H1 (cell line): ENCODE measurements around the gene RPL28. TPM values are rescaled to one million over a fixed set of nuclear protein-coding genes. Genes with fewer than 3 reads are reported as not detected.

Experiments
- CTCF ChIA-PET: fragments of 300-600 bp; sonication (Branson Sonifier 250); formaldehyde crosslinking; loops from one replicate; lab custom pipeline; 2021; ENCODE audit not compliant: partially characterized antibody; lab: Charles Lee
- POLR2A ChIA-PET: fragments of 300-600 bp; sonication (Branson Sonifier 250); formaldehyde crosslinking; loops from one replicate; lab custom pipeline; 2021; ENCODE audit warnings: inconsistent platforms; ENCODE audit not compliant: partially characterized antibody; lab: Charles Lee
- DNase-seq, 2 experiments: peaks; one replicate each; pipeline versions ENCODE4 v3.0.0 to v3.0.0-alpha.2; 2010 to 2022; ENCODE audit warnings: low spot score in 2 of 2, low read depth in 1 of 2, mixed read lengths in 1 of 2
- FAIRE-seq: peaks from 2 replicates; lab custom pipeline; 2011; peaks lifted over from hg19 to GRCh38; lab: Jason Lieb, UNC
- H2AFZ ChIP-seq: 2 replicates; pipeline ENCODE4 v1.8.1; 2012; ENCODE audit warnings: low read length, inconsistent platforms
- H2AK5ac ChIP-seq: 2 replicates; pipeline ENCODE4 v1.6.1; 2013; ENCODE audit warnings: low read depth, low read length
- H2BK120ac ChIP-seq: replicated peaks from 2 replicates; pipeline ENCODE3; 2013; ENCODE audit warnings: low read depth, low read length, inconsistent platforms
- H2BK12ac ChIP-seq: 2 replicates; pipeline ENCODE4 v1.6.1; 2013; ENCODE audit warnings: low read depth, low read length
- H2BK15ac ChIP-seq: 2 replicates; pipeline ENCODE4 v1.6.1; 2013; ENCODE audit warnings: low read length
- H2BK20ac ChIP-seq: 2 replicates; pipeline ENCODE4 v1.6.1; 2013; ENCODE audit warnings: low read length
- H2BK5ac ChIP-seq: 2 replicates; pipeline ENCODE4 v1.6.1; 2013; ENCODE audit warnings: low read depth, low read length
- H3K14ac ChIP-seq: 2 replicates; pipeline ENCODE4 v1.6.1; 2013; ENCODE audit warnings: inconsistent platforms; ENCODE audit not compliant: insufficient read length
- H3K18ac ChIP-seq: 2 replicates; pipeline ENCODE4 v1.6.1; 2013; ENCODE audit warnings: low read length; ENCODE audit errors: extremely low read depth
- H3K23ac ChIP-seq: 2 replicates; pipeline ENCODE4 v1.6.1; 2013; ENCODE audit warnings: inconsistent platforms; ENCODE audit not compliant: insufficient read length
- H3K23me2 ChIP-seq: 2 replicates; pipeline ENCODE4 v1.6.1; 2013; ENCODE audit warnings: low read depth, low read length
- H3K27ac ChIP-seq: 2 replicates; pipeline ENCODE4 v1.6.1; 2011; ENCODE audit warnings: low read depth, low read length, inconsistent platforms
- H3K27me3 ChIP-seq, 4 experiments: replicated peaks in 1 of 4; 1 replicate in 1 of 4; 2 replicates in 3 of 4; pipeline versions ENCODE4 v1.6.1 to v1.8.1; 2011 to 2013; ENCODE audit warnings: low read length in 3 of 4, mild to moderate bottlenecking in 3 of 4, inconsistent platforms in 2 of 4, mixed read lengths in 2 of 4, moderate library complexity in 1 of 4; ENCODE audit not compliant: control insufficient read depth in 3 of 4, insufficient read depth in 3 of 4; ENCODE audit errors: extremely low read depth in 1 of 4
- H3K36me3 ChIP-seq, 4 experiments: 2 replicates each; pipeline versions ENCODE4 v1.6.1 to v1.8.1; 2011 to 2013; ENCODE audit warnings: mild to moderate bottlenecking in 4 of 4, low read length in 3 of 4, moderate library complexity in 2 of 4, control low read depth in 1 of 4, inconsistent platforms in 1 of 4; ENCODE audit not compliant: insufficient read depth in 4 of 4, control insufficient read depth in 2 of 4
- H3K4ac ChIP-seq: replicated peaks from 2 replicates; pipeline ENCODE3; 2013; ENCODE audit warnings: low read length, low read depth, mixed read lengths, inconsistent platforms; ENCODE audit not compliant: insufficient read length
- H3K4me1 ChIP-seq, 4 experiments: replicated peaks in 1 of 4; 1 replicate in 1 of 4; 2 replicates in 3 of 4; pipeline versions ENCODE4 v1.6.1 to v1.8.1; 2011 to 2013; ENCODE audit warnings: low read length in 3 of 4, inconsistent platforms in 2 of 4, mixed read lengths in 1 of 4; ENCODE audit not compliant: insufficient read depth in 4 of 4, control insufficient read depth in 3 of 4
- H3K4me2 ChIP-seq, 2 experiments: 2 replicates each; pipeline versions ENCODE4 v1.6.1 to v1.8.1; 2011 to 2013; ENCODE audit warnings: low read depth in 2 of 2, low read length in 2 of 2, control low read depth in 1 of 2, inconsistent platforms in 1 of 2, mild to moderate bottlenecking in 1 of 2; ENCODE audit not compliant: insufficient read depth in 1 of 2
- H3K4me3 ChIP-seq, 4 experiments: fragments of 200-600, 300-600 bp in 1 of 4; sonication (generic), shearing (Covaris generic), sonication (Bioruptor Twin) in 1 of 4; 2 replicates each; pipeline versions ENCODE4 v1.5.1 to v1.8.1; 2011 to 2016; ENCODE audit warnings: low read length in 4 of 4, low read depth in 3 of 4, control low read depth in 2 of 4, inconsistent platforms in 2 of 4, mild to moderate bottlenecking in 2 of 4, mixed read lengths in 1 of 4, moderate library complexity in 1 of 4; ENCODE audit not compliant: insufficient read depth in 2 of 4; ENCODE audit errors: extremely low read depth in 1 of 4
- H3K56ac ChIP-seq: replicated peaks from 2 replicates; pipeline ENCODE3; 2013; ENCODE audit warnings: low read depth, mild to moderate bottlenecking, mixed read lengths, low read length, inconsistent platforms; ENCODE audit not compliant: insufficient read length
- H3K79me1 ChIP-seq: 2 replicates; pipeline ENCODE4 v1.6.1; 2013; ENCODE audit warnings: low read depth, low read length, control low read depth
- H3K79me2 ChIP-seq, 2 experiments: 2 replicates each; pipeline versions ENCODE4 v1.6.1 to v1.8.1; 2012 to 2013; ENCODE audit warnings: low read length in 2 of 2, mild to moderate bottlenecking in 2 of 2, inconsistent platforms in 1 of 2; ENCODE audit not compliant: insufficient read depth in 2 of 2, control insufficient read depth in 1 of 2
- H3K9ac ChIP-seq, 4 experiments: replicated peaks in 1 of 4; 1 replicate in 1 of 4; 2 replicates in 3 of 4; pipeline versions ENCODE4 v1.6.1 to v1.8.1; 2011 to 2013; ENCODE audit warnings: low read depth in 3 of 4, low read length in 3 of 4, control low read depth in 2 of 4, mild to moderate bottlenecking in 2 of 4, moderate library complexity in 2 of 4, inconsistent platforms in 1 of 4; ENCODE audit errors: extremely low read depth in 1 of 4
- H3K9me3 ChIP-seq, 2 experiments: 2 replicates each; pipeline versions ENCODE4 v1.6.1 to v1.8.1; 2012 to 2013; ENCODE audit warnings: mild to moderate bottlenecking in 2 of 2, moderate library complexity in 2 of 2, control low read depth in 1 of 2, inconsistent platforms in 1 of 2, low read depth in 1 of 2, low read length in 1 of 2, mixed read lengths in 1 of 2; ENCODE audit not compliant: insufficient read depth in 2 of 2
- H4K20me1 ChIP-seq, 2 experiments: replicated peaks in 1 of 2; 2 replicates each; pipeline versions ENCODE3 to v1.8.1; 2011 to 2013; ENCODE audit warnings: inconsistent platforms in 2 of 2, low read length in 2 of 2, mild to moderate bottlenecking in 1 of 2; ENCODE audit not compliant: insufficient read depth in 2 of 2, control insufficient read depth in 1 of 2
- H4K5ac ChIP-seq: 2 replicates; pipeline ENCODE4 v1.6.1; 2013; ENCODE audit warnings: low read length, low read depth, mixed read lengths, inconsistent platforms; ENCODE audit not compliant: insufficient read length
- H4K8ac ChIP-seq: 2 replicates; pipeline ENCODE4 v1.8.0; 2013; ENCODE audit warnings: mild to moderate bottlenecking, moderate library complexity, low read length, inconsistent platforms; ENCODE audit not compliant: insufficient read depth; ENCODE audit errors: extremely low read depth
- H4K91ac ChIP-seq: replicated peaks from 2 replicates; pipeline ENCODE3; 2013; ENCODE audit warnings: low read length, mixed read lengths, inconsistent platforms; ENCODE audit not compliant: insufficient read length
- KDM1A ChIP-seq: fragments of 200-600, 300-600 bp; sonication (generic); IDR thresholded peaks from 2 replicates; pipeline ENCODE4 v1.7.1; 2016; ENCODE audit warnings: mild to moderate bottlenecking, low read length, borderline replicate concordance
- MAX ChIP-seq: IDR thresholded peaks from 2 replicates; pipeline ENCODE4 v1.6.1; 2012; ENCODE audit warnings: inconsistent platforms
- POU5F1 ChIP-seq: IDR thresholded peaks from 2 replicates; pipeline ENCODE4 v1.6.1; 2011; ENCODE audit warnings: low read depth, mild to moderate bottlenecking, low read length, moderate library complexity
- RAD21 ChIP-seq, 2 experiments: IDR thresholded peaks in 1 of 2; conservative IDR thresholded peaks in 1 of 2; 2 replicates each; pipeline ENCODE4 v1.6.1; 2011; ENCODE audit warnings: low read depth in 2 of 2, low read length in 2 of 2, improper control_type of control experiment in 1 of 2, inconsistent platforms in 1 of 2, mild to moderate bottlenecking in 1 of 2, moderate library complexity in 1 of 2
- SP2 ChIP-seq: IDR thresholded peaks from 2 replicates; pipeline ENCODE4 v1.6.1; 2012; ENCODE audit warnings: mild to moderate bottlenecking, low read length, inconsistent platforms
- YY1 ChIP-seq: IDR thresholded peaks from 2 replicates; pipeline ENCODE4 v1.6.1; 2011; ENCODE audit warnings: low read depth, mild to moderate bottlenecking, low read length
- WGBS, 2 experiments: shearing (Covaris generic) in 1 of 2; methylation state at CpG; one replicate each; pipeline versions ENCODE4 v1.1.6 to v1.1.7; 2013 to 2015; ENCODE audit warnings: low lambda C conversion rate in 2 of 2, mixed read lengths in 2 of 2, inconsistent platforms in 1 of 2, low coverage in 1 of 2, missing lambda C conversion rate in 1 of 2; ENCODE audit not compliant: insufficient replicate concordance in 2 of 2, insufficient coverage in 1 of 2, insufficient read length in 1 of 2; ENCODE audit errors: extremely low coverage in 1 of 2, missing lambda C conversion rate in 1 of 2; 5-methylcytosine and 5-hydroxymethylcytosine counted together
- polyA plus RNA-seq, 7 experiments: library from polyadenylated mRNA; depleted of rRNA in 3 of 7; stranded (reverse) in 5 of 7; unstranded in 2 of 7; fragments of >200 nt in 5 of 7; fragments of 200-250 nt in 2 of 7; gene quantifications; 1 replicate in 5 of 7; 2 replicates in 1 of 7; 4 replicates in 1 of 7; pipeline versions ENCODE4 v1.2.1 to v1.2.3, GENCODE V29; 2011 to 2013; ENCODE audit warnings: missing spikeins in 2 of 7, mixed read lengths in 2 of 7
- total RNA-seq: library from RNA; stranded (reverse); fragmentation: NEBNext Ultra II Directional; extraction: Animal tissue kit (Norgen Biotek cat#: 25700); gene quantifications from 2 replicates; pipeline ENCODE4 v1.2.1, GENCODE V29; 2021

The RPL28 gene
- total and polyA plus RNA-seq, 2 of the 8 experiments (the other 6 are each of a cell fraction or from before 2014, with no cell fraction given): 2,123 to 8,402 TPM

- Histone ChIP-seq H3K79me1 (no peaks in the 10 kb centered on the region), H3K36me3 (no peaks in the 10 kb centered on the region), H2BK20ac (no peak overlapping the region), H4K5ac (no peak overlapping the region), H4K20me1 (peaks cover 3 to 16% of the 10 kb centered on the region in 2 experiments), H2BK15ac (no peak overlapping the region; the same call in 1 of the 2 replicates), H3K9ac (no peak overlapping the region; a peak in 1 of 7 replicates), H3K18ac (no peak overlapping the region), H4K91ac (no peak overlapping the region), H3K4me1 (peaks cover 0 to 9% (median 4%) of the 10 kb centered on the region in 4 experiments; a peak in 5 of 7 replicates), H2AFZ (no peak overlapping the region), H3K9me3 (no peaks in the 10 kb centered on the region), H3K4ac (no peak overlapping the region), H3K79me2 (no peaks in the 10 kb centered on the region), H2BK120ac (no peak overlapping the region), H2BK12ac (peak overlapping the region; percentile 1; the same call in 1 of the 2 replicates), H3K27ac (no peak overlapping the region), H3K4me2 (no peak overlapping the region), H3K14ac (no peak overlapping the region), H3K56ac (peak overlapping the region; percentile 99), H3K4me3 (no peak overlapping the region), H3K27me3 (peaks cover 59 to 95% (median 91%) of the 10 kb centered on the region in 4 experiments), H4K8ac (no peak overlapping the region), H3K23ac (no peak overlapping the region), H2BK5ac (no peak overlapping the region), H2AK5ac (peak overlapping the region; percentile 68; the same call in 1 of the 2 replicates), H3K23me2 (peaks cover 25% of the 10 kb centered on the region; the same call in 1 of the 2 replicates)
- ChIA-PET CTCF (interaction anchor here (0.7 to 1.6 kb wide), 4 partner anchors 8 to 282 kb away, joined by 3 to 5 read pairs (median 4); partner anchors contain the start of gene DNAAF3), POLR2A (interaction anchor here (0.6 kb wide), 1 partner anchor 306 kb away, joined by 3 read pairs; no protein-coding TSS in a partner anchor)
- TF ChIP-seq YY1 (no peak), SP2 (no peak), POU5F1 (no peak), RAD21 (IDR thresholded peaks at IDR 0.05 in 1 of 2, conservative IDR thresholded peaks at IDR 0.05 in 1 of 2; ENCODE audit: low read depth in 2 of 2, low read length in 2 of 2) (no peak), MAX (0 out of 2 replicates have a peak, but pooled peaks have one; percentile 31), KDM1A (peak; percentile 40; the same call in 1 of the 2 replicates)
- FAIRE-seq: no peak
- no peak for DNase-seq
- WGBS, 2 experiments: 61% methylated on average over 15 of the region's 16 CpGs; no CpG with 5 or more reads in 1 of the 2 experiments
These were observed 61.9 kb downstream of the RPL28 start for GRCh38 chr19:55447421-55448174.
